ENCODE data around the gene RASGRP4.

RASGRP4 gene

DNA sequence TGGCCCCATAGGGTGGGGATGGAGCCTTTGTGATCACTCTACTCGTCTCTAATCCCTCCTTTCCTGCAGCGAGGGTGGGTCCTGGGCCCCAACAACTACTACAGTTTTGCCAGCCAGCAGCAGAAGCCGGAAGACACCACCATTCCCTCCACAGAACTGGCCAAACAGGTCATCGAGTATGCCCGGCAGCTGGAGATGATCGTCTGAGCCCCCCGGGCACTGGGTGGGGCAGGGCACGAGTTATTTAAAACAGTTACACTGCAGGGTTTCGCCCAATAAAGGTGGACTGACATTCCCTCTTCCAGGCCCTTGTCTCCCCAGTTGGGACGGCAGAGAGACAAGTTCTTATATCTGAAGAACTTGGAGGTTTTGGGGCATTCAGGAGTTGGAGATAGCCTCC is 42.8 kb downstream of the RASGRP4 start:
- Histone ChIP-seq H3K9me2 (replicated peaks; ENCODE audit: low read depth, low read length) (no peaks in the 10 kb centered on the region), H4K20me1 (ENCODE audit: insufficient read depth, low read length, poor library complexity, severe bottlenecking) (peaks cover 3% of the 10 kb centered on the region), H3K4me2 (ENCODE audit: low read depth, low read length, poor library complexity, severe bottlenecking) (no peak overlapping the region), H3K79me2 (ENCODE audit: insufficient read depth, low read length) (peaks cover 13% of the 10 kb centered on the region; the same call in 1 of the 2 replicates), H3K4me1 (ENCODE audit: insufficient read depth, low read length, poor library complexity, severe bottlenecking) (peaks cover 3% of the 10 kb centered on the region), H3K9me3 (ENCODE audit: insufficient read depth, low read depth, low read length) (no peaks in the 10 kb centered on the region), H3K4me3 (ENCODE audit: low read length, poor library complexity, severe bottlenecking) (no peak overlapping the region), H3F3A (ENCODE audit: low read depth) (no peaks in the 10 kb centered on the region), H2AFZ (ENCODE audit: low read length) (no peak overlapping the region), H3K36me3 (ENCODE audit: insufficient read depth, low read length) (peaks cover 44% of the 10 kb centered on the region; the same call in 1 of the 2 replicates), H3K27me3 (ENCODE audit: insufficient read depth, low read length, poor library complexity, severe bottlenecking) (no peaks in the 10 kb centered on the region), H3K9ac (ENCODE audit: low read depth, low read length, poor library complexity, severe bottlenecking) (no peak overlapping the region)
- TF ChIP-seq EZH2phosphoT487 (IDR thresholded peaks at IDR 0.05; ENCODE audit: borderline replicate concordance): no peak
- TF ChIP-seq CTCF (conservative IDR thresholded peaks at IDR 0.05; ENCODE audit: low read length): no peak

DNA sequence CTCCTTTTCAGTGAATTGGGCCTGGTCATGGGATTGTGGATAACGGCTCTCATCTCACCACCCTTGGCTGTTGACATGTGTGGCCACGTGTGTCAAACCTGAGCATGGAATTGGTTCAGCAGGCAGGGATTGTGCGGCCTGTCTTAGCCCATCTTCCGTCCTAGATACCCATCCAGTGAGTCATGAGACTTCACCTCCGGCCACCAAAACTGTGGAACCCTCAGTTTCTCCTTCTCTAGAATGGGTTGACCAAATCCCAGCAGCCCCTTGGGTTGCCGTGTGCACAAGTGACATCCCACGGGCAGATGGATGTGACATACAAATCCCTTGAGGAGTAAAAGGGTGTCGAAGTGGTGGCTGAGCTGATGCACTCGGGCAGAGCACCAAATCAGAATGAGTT is 44.9 kb downstream of the RASGRP4 start:
- no peak for TF ChIP-seq EZH2phosphoT487 (IDR thresholded peaks at IDR 0.05; ENCODE audit: borderline replicate concordance)
- Histone ChIP-seq H3K36me3 (ENCODE audit: insufficient read depth, low read length) (peaks cover 44% of the 10 kb centered on the region; the same call in 1 of the 2 replicates), H3K79me2 (ENCODE audit: insufficient read depth, low read length) (peaks cover 33% of the 10 kb centered on the region), H3F3A (ENCODE audit: low read depth) (no peaks in the 10 kb centered on the region), H3K9me2 (replicated peaks; ENCODE audit: low read depth, low read length) (no peaks in the 10 kb centered on the region), H2AFZ (ENCODE audit: low read length) (no peak overlapping the region), H3K9ac (ENCODE audit: low read depth, low read length, poor library complexity, severe bottlenecking) (no peak overlapping the region), H4K20me1 (ENCODE audit: insufficient read depth, low read length, poor library complexity, severe bottlenecking) (peaks cover 14% of the 10 kb centered on the region), H3K4me3 (ENCODE audit: low read length, poor library complexity, severe bottlenecking) (no peak overlapping the region), H3K27me3 (ENCODE audit: insufficient read depth, low read length, poor library complexity, severe bottlenecking) (no peaks in the 10 kb centered on the region), H3K4me1 (ENCODE audit: insufficient read depth, low read length, poor library complexity, severe bottlenecking) (peaks cover 5% of the 10 kb centered on the region), H3K9me3 (ENCODE audit: insufficient read depth, low read depth, low read length) (no peaks in the 10 kb centered on the region), H3K4me2 (ENCODE audit: low read depth, low read length, poor library complexity, severe bottlenecking) (no peak overlapping the region)

DNA sequence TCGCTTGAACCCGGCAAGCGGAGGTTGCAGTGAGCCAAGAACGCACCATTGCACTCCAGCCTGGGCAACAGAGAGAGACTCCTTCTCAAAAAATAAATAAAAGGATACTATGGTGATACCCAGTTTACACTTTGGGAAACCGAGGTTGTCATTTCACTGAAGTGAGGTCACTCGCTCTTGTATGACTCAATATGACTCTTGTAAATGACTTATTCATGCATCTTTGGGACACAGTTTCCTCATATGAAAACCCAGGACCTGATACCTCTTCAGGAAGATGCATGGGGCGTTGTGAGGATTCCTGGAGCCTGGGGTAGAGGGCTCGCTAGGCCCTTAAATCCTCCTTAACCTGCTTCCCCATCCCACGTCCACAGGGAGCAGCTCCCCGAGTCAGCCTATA is 47.2 kb downstream of the RASGRP4 start:
- no peaks in the 10 kb centered on the region for H3K9me2 ChIP-seq (replicated peaks; ENCODE audit: low read depth, low read length)
- peaks cover 49% of the 10 kb centered on the region for H3K79me2 ChIP-seq (ENCODE audit: insufficient read depth, low read length)
- no peak overlapping the region for H3K4me3 ChIP-seq (ENCODE audit: low read length, poor library complexity, severe bottlenecking)
- H2AFZ ChIP-seq (ENCODE audit: low read length): no peak overlapping the region
- no peaks in the 10 kb centered on the region for H3F3A ChIP-seq (ENCODE audit: low read depth)
- H4K20me1 ChIP-seq (ENCODE audit: insufficient read depth, low read length, poor library complexity, severe bottlenecking): peaks cover 24% of the 10 kb centered on the region
- no peak overlapping the region for H3K9ac ChIP-seq (ENCODE audit: low read depth, low read length, poor library complexity, severe bottlenecking)
- H3K27me3 ChIP-seq (ENCODE audit: insufficient read depth, low read length, poor library complexity, severe bottlenecking): no peaks in the 10 kb centered on the region
- H3K4me2 ChIP-seq (ENCODE audit: low read depth, low read length, poor library complexity, severe bottlenecking): no peak overlapping the region
- no peaks in the 10 kb centered on the region for H3K9me3 ChIP-seq (ENCODE audit: insufficient read depth, low read depth, low read length)
- peaks cover 19% of the 10 kb centered on the region for H3K4me1 ChIP-seq (ENCODE audit: insufficient read depth, low read length, poor library complexity, severe bottlenecking)
- TF ChIP-seq EZH2phosphoT487 (IDR thresholded peaks at IDR 0.05; ENCODE audit: borderline replicate concordance): no peak
- TF ChIP-seq CTCF (conservative IDR thresholded peaks at IDR 0.05; ENCODE audit: low read length): no peak
- H3K36me3 ChIP-seq (ENCODE audit: insufficient read depth, low read length): peaks cover 41% of the 10 kb centered on the region; the same call in 1 of the 2 replicates

GRCh38 chr19:38377052-38377451 is 49.0 kb downstream of the RASGRP4 start:
- Histone ChIP-seq H3F3A (ENCODE audit: low read depth) (no peaks in the 10 kb centered on the region), H3K36me3 (ENCODE audit: insufficient read depth, low read length) (peaks cover 26% of the 10 kb centered on the region; the same call in 1 of the 2 replicates), H4K20me1 (ENCODE audit: insufficient read depth, low read length, poor library complexity, severe bottlenecking) (peaks cover 24% of the 10 kb centered on the region), H3K4me1 (ENCODE audit: insufficient read depth, low read length, poor library complexity, severe bottlenecking) (peaks cover 20% of the 10 kb centered on the region), H3K9me2 (replicated peaks; ENCODE audit: low read depth, low read length) (no peaks in the 10 kb centered on the region), H3K9me3 (ENCODE audit: insufficient read depth, low read depth, low read length) (no peaks in the 10 kb centered on the region), H3K4me3 (ENCODE audit: low read length, poor library complexity, severe bottlenecking) (peak overlapping the region; percentile 80), H2AFZ (ENCODE audit: low read length) (no peak overlapping the region), H3K9ac (ENCODE audit: low read depth, low read length, poor library complexity, severe bottlenecking) (peak overlapping the region; percentile 83), H3K79me2 (ENCODE audit: insufficient read depth, low read length) (peaks cover 49% of the 10 kb centered on the region), H3K27me3 (ENCODE audit: insufficient read depth, low read length, poor library complexity, severe bottlenecking) (no peaks in the 10 kb centered on the region), H3K4me2 (ENCODE audit: low read depth, low read length, poor library complexity, severe bottlenecking) (peak overlapping the region; percentile 99)
- TF ChIP-seq EZH2phosphoT487 (IDR thresholded peaks at IDR 0.05; ENCODE audit: borderline replicate concordance) (no peak), CTCF (conservative IDR thresholded peaks at IDR 0.05; ENCODE audit: low read length) (no peak)
